HCT116 (cell line): ENCODE results near the gene KIAA1671. TPM values are rescaled to one million over a fixed set of nuclear protein-coding genes. Genes with fewer than 3 reads are reported as not detected.

Source experiments
- ATAC-seq: fragments of 200-7000 bp; cut with Tn5 transposase; 2 replicates; pipeline ENCODE4 v1.9.1; 2020; ENCODE audit warnings: mild to moderate bottlenecking, moderate library complexity
- BruUV-seq: library from RNA; stranded (reverse); fragments of 400-500 nt; replicated peaks from 2 replicates; lab custom pipeline; 2021; lab: Mats Ljungman, UMichigan
- CTCF ChIA-PET: fragments of 300-600 bp; sonication (Branson Sonifier 250); formaldehyde crosslinking; loops from one replicate; lab custom pipeline; 2021; ENCODE audit warnings: antibody characterized with exemption; lab: Charles Lee
- POLR2A ChIA-PET: fragments of 300-600, 350-600 bp; sonication (Branson Sonifier 250); formaldehyde crosslinking; loops from one replicate; lab custom pipeline; 2021; ENCODE audit warnings: antibody characterized with exemption; lab: Charles Lee
- RAD21 ChIA-PET, 2 experiments: fragments of 300-600 bp; sonication (Branson Sonifier 250); formaldehyde crosslinking; loops; one replicate each; lab custom pipeline; 2023; ENCODE audit warnings: low total read pairs in 2 of 2; ENCODE audit not compliant: uncharacterized antibody in 2 of 2, unreplicated experiment in 2 of 2, low non-redundant PET in 1 of 2; lab: Charles Lee
- DNase-seq: peaks from one replicate; pipeline ENCODE4 v3.0.0-alpha.2; 2010; ENCODE audit warnings: low read depth, low spot score
- H2AFZ ChIP-seq: fragments of 200-600 bp; shearing (Covaris generic), sonication (generic); 2 replicates; pipeline ENCODE4 v1.6.1; 2017; ENCODE audit warnings: low read depth, mixed run types, mixed read lengths, antibody characterized with exemption, low read length; ENCODE audit not compliant: poor library complexity, severe bottlenecking
- H3K27ac ChIP-seq: 2 replicates; pipeline ENCODE4 v1.5.1; 2012; ENCODE audit warnings: low read depth, low read length
- H3K27me3 ChIP-seq: fragments of 200-600 bp; sonication (generic); 2 replicates; pipeline ENCODE4 v1.6.1; 2016; ENCODE audit warnings: mixed run types, low read length, mixed read lengths; ENCODE audit not compliant: insufficient read depth
- H3K36me3 ChIP-seq, 2 experiments: fragments of 200-500 bp in 1 of 2; fragments of 200-600 bp in 1 of 2; sonication (Bioruptor generic) in 1 of 2; sonication (generic) in 1 of 2; 2 replicates each; pipeline versions ENCODE4 v1.5.1 to v1.6.1; 2014 to 2016; ENCODE audit warnings: low read length in 2 of 2, inconsistent platforms in 1 of 2, mixed read lengths in 1 of 2, mixed run types in 1 of 2; ENCODE audit not compliant: insufficient read depth in 2 of 2, control insufficient read depth in 1 of 2
- H3K4me1 ChIP-seq, 2 experiments: fragments of 200-600 bp in 1 of 2; sonication (generic) in 1 of 2; 2 replicates each; pipeline versions ENCODE4 v1.5.1 to v1.6.1; 2012 to 2017; ENCODE audit warnings: low read length in 2 of 2, inconsistent platforms in 1 of 2, mild to moderate bottlenecking in 1 of 2, mixed read lengths in 1 of 2, mixed run types in 1 of 2, moderate library complexity in 1 of 2; ENCODE audit not compliant: insufficient read depth in 2 of 2, control insufficient read depth in 1 of 2
- H3K4me2 ChIP-seq: fragments of 200-600 bp; sonication (generic); 2 replicates; pipeline ENCODE4 v1.6.1; 2017; ENCODE audit warnings: mixed run types, low read length, mixed read lengths
- H3K4me3 ChIP-seq, 2 experiments: fragments of 200-600 bp in 1 of 2; sonication (generic) in 1 of 2; replicated peaks in 1 of 2; 2 replicates each; pipeline ENCODE4 v1.5.1; 2011 to 2016; ENCODE audit warnings: low read length in 2 of 2, control low read depth in 1 of 2, low read depth in 1 of 2, mild to moderate bottlenecking in 1 of 2, mixed read lengths in 1 of 2, mixed run types in 1 of 2
- H3K79me2 ChIP-seq: fragments of 200-600 bp; sonication (generic); 2 replicates; pipeline ENCODE4 v1.6.1; 2017; ENCODE audit warnings: mild to moderate bottlenecking, mixed run types, low read length, moderate library complexity, mixed read lengths; ENCODE audit not compliant: insufficient read depth
- H3K9ac ChIP-seq: fragments of 200-600 bp; sonication (generic); 2 replicates; pipeline ENCODE4 v1.6.1; 2016; ENCODE audit warnings: low read length, mixed read lengths
- H3K9me2 ChIP-seq: fragments of 200-600 bp; sonication (generic), shearing (Covaris generic); 2 replicates; pipeline ENCODE4 v1.6.1; 2017; ENCODE audit warnings: mixed run types, mild to moderate bottlenecking, moderate library complexity; ENCODE audit not compliant: insufficient read depth
- H3K9me3 ChIP-seq, 2 experiments: fragments of 200-500 bp in 1 of 2; fragments of 200-600 bp in 1 of 2; sonication (Bioruptor generic) in 1 of 2; sonication (generic) in 1 of 2; 2 replicates each; pipeline ENCODE4 v1.6.1; 2014 to 2017; ENCODE audit warnings: low read length in 2 of 2, mixed read lengths in 2 of 2, inconsistent platforms in 1 of 2, low read depth in 1 of 2, mild to moderate bottlenecking in 1 of 2, mixed run types in 1 of 2, moderate library complexity in 1 of 2; ENCODE audit not compliant: control insufficient read depth in 1 of 2, insufficient read depth in 1 of 2
- H4K20me1 ChIP-seq: fragments of 200-600 bp; sonication (generic), shearing (Covaris generic); 2 replicates; pipeline ENCODE4 v1.6.1; 2017; ENCODE audit warnings: mixed run types, mild to moderate bottlenecking, moderate library complexity; ENCODE audit not compliant: insufficient read depth
- CBX3 ChIP-seq: IDR thresholded peaks from 2 replicates; pipeline ENCODE4 v1.6.1; 2012; ENCODE audit warnings: low read depth
- CEBPB ChIP-seq: IDR thresholded peaks from 2 replicates; pipeline ENCODE4 v1.6.1; 2012; ENCODE audit warnings: low read depth
- FOSL1 ChIP-seq: IDR thresholded peaks from 2 replicates; pipeline ENCODE4 v1.6.1; 2012; ENCODE audit warnings: low read depth
- POLR2A ChIP-seq: IDR thresholded peaks from 2 replicates; pipeline ENCODE4 v1.7.0; 2011; ENCODE audit warnings: borderline replicate concordance; ENCODE audit not compliant: insufficient read depth, insufficient read length; ENCODE audit errors: extremely low read depth
- TCF7L2 ChIP-seq: IDR thresholded peaks from 2 replicates; pipeline ENCODE4 v1.7.0; 2011; ENCODE audit warnings: borderline replicate concordance, inconsistent platforms; ENCODE audit not compliant: insufficient read depth, insufficient read length; ENCODE audit errors: extremely low read depth
- ZBTB33 ChIP-seq: IDR thresholded peaks from 2 replicates; pipeline ENCODE4 v1.6.1; 2011; ENCODE audit warnings: mild to moderate bottlenecking, low read length, moderate library complexity; ENCODE audit not compliant: insufficient replicate concordance; ENCODE audit errors: extremely low read depth
- intact Hi-C: fragments of 100-400 bp; cut with micrococcal nuclease; formaldehyde crosslinking; loops from 2 replicates; pipeline ENCODE4 v1.10.0; 2022
- total RNA-seq: library from RNA; stranded (reverse); gene quantifications from one replicate; pipeline ENCODE4 v1.2.1, GENCODE V29; 2021; ENCODE audit not compliant: unreplicated experiment
- TF ChIP-seq, protein P1 (sequence below), 3 experiments: fragments of 200-600 bp in 1 of 3; sonication (generic) in 1 of 3; IDR thresholded peaks in 2 of 3; conservative IDR thresholded peaks in 1 of 3; 2 replicates each; pipeline ENCODE4 v1.5.1; 2012 to 2017; ENCODE audit warnings: low read depth in 2 of 3, low read length in 2 of 3, antibody characterized with exemption in 1 of 3, borderline replicate concordance in 1 of 3, control low read depth in 1 of 3, mild to moderate bottlenecking in 1 of 3, mixed read lengths in 1 of 3, mixed run types in 1 of 3, moderate library complexity in 1 of 3; ENCODE audit not compliant: insufficient read depth in 1 of 3

KIAA1671 gene
- total RNA-seq, 1 experiment from 2014 or later = 36.8 TPM

GRCh38 chr22:25069758-25070481, 117.4 kb downstream of the KIAA1671 start:
- CTCF ChIA-PET = no interaction called here
- no peaks in the 10 kb centered on the region for H3K9me2 ChIP-seq
- no peak overlapping the region for H3K4me3 ChIP-seq
- no peak for ATAC-seq
- TF ChIP-seq, protein P1, sequence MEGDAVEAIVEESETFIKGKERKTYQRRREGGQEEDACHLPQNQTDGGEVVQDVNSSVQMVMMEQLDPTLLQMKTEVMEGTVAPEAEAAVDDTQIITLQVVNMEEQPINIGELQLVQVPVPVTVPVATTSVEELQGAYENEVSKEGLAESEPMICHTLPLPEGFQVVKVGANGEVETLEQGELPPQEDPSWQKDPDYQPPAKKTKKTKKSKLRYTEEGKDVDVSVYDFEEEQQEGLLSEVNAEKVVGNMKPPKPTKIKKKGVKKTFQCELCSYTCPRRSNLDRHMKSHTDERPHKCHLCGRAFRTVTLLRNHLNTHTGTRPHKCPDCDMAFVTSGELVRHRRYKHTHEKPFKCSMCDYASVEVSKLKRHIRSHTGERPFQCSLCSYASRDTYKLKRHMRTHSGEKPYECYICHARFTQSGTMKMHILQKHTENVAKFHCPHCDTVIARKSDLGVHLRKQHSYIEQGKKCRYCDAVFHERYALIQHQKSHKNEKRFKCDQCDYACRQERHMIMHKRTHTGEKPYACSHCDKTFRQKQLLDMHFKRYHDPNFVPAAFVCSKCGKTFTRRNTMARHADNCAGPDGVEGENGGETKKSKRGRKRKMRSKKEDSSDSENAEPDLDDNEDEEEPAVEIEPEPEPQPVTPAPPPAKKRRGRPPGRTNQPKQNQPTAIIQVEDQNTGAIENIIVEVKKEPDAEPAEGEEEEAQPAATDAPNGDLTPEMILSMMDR (IDR thresholded peaks at IDR 0.05 in 2 of 3, conservative IDR thresholded peaks at IDR 0.05 in 1 of 3; ENCODE audit: borderline replicate concordance in 1 of 3, insufficient read depth in 1 of 3, low read depth in 2 of 3, low read length in 2 of 3) = no peak
- no peak for TF ChIP-seq ZBTB33
- TF ChIP-seq CEBPB = no peak
- no peak for TF ChIP-seq POLR2A
- TF ChIP-seq FOSL1 = no peak
- TF ChIP-seq TCF7L2 = no peak
- no peak for TF ChIP-seq CBX3
- TF ChIP-seq, all 23 proteins: peak for 0
- Histone ChIP-seq H3K9me3 (no peaks in the 10 kb centered on the region), H3K9ac (no peak overlapping the region), H2AFZ (no peak overlapping the region), H3K36me3 (no peaks in the 10 kb centered on the region), H3K79me2 (no peaks in the 10 kb centered on the region), H3K27ac (no peak overlapping the region), H3K27me3 (no peaks in the 10 kb centered on the region), H3K4me2 (no peak overlapping the region), H3K4me1 (no peaks in the 10 kb centered on the region), H4K20me1 (no peaks in the 10 kb centered on the region; the same call in 1 of the 2 replicates)
- DNase-seq = no peak
- intact Hi-C loops = no loop called here
- no TSS peak for BruUV-seq
- RAD21 ChIA-PET = no interaction called here
- POLR2A ChIA-PET = no interaction called here
